Cardiac fibroblast (primary cell): ENCODE data around the gene LRWD1.

Source experiments
- DNase-seq, 2 donors: peaks; one replicate each; pipeline versions ENCODE4 v3.0.0 to v3.0.0-alpha.2; 2010; ENCODE audit warnings: low read depth in 2 of 2
- H3K4me3 ChIP-seq, 2 donors: replicated peaks in 1 of 2; 1 replicate in 1 of 2; 2 replicates in 1 of 2; pipeline ENCODE4 v1.5.1; 2011; ENCODE audit warnings: low read depth in 2 of 2, low read length in 2 of 2, mild to moderate bottlenecking in 2 of 2, moderate library complexity in 1 of 2
- CTCF ChIP-seq: IDR thresholded peaks from one replicate; pipeline ENCODE4 v1.5.1; 2011; ENCODE audit warnings: low read depth, mild to moderate bottlenecking, low read length, inconsistent platforms

The LRWD1 gene

GRCh38 chr7:102431617-102432298 is 33.0 kb upstream of the LRWD1 start:
- H3K4me3 ChIP-seq: no peak overlapping the region
- no peak for DNase-seq

DNA sequence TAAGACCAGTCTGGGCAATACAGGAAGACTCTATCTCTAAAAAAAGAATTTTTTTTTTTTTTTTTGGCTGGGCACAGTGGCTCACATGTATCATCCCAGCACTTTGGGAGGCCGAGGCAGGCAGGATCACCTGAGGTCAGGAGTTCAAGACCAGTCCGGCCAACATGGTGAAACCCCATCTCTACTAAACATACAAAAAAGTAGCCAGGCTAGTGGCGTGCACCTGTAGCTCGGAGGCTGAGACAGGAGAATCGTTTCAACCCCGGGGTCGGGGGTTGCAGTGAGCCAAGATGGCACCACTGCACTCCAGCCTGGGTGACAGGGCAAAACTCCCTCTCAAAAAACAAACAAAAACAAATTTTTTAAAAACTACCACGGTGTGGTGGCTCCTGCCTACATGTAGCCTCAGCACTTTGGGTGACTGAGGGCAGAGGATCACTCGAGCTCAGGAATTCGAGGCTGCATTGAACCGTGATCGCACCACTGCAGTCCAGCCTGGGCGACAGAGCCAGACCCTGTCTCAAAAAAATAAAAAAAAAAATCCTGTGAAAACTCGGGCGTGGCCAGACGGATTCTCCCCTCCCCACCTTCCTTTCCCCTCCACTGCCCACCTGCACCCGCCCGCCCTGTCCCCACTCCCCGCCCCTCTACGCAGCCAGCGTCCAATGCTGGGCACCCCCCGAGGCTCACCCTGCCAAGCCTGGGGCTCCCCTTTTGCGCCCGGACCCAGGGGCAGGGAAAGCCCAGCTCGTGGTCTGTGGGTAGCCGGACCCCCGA is 32.2 kb upstream of the LRWD1 start:
- DNase-seq: no peak
- TF ChIP-seq CTCF: no peak
- peak overlapping the region; percentile 73 to 75 for H3K4me3 ChIP-seq

More at GRCh38 chr7:102431617-102432298, 33.0 kb upstream of the LRWD1 start:
- TF ChIP-seq CTCF: no peak

DNA sequence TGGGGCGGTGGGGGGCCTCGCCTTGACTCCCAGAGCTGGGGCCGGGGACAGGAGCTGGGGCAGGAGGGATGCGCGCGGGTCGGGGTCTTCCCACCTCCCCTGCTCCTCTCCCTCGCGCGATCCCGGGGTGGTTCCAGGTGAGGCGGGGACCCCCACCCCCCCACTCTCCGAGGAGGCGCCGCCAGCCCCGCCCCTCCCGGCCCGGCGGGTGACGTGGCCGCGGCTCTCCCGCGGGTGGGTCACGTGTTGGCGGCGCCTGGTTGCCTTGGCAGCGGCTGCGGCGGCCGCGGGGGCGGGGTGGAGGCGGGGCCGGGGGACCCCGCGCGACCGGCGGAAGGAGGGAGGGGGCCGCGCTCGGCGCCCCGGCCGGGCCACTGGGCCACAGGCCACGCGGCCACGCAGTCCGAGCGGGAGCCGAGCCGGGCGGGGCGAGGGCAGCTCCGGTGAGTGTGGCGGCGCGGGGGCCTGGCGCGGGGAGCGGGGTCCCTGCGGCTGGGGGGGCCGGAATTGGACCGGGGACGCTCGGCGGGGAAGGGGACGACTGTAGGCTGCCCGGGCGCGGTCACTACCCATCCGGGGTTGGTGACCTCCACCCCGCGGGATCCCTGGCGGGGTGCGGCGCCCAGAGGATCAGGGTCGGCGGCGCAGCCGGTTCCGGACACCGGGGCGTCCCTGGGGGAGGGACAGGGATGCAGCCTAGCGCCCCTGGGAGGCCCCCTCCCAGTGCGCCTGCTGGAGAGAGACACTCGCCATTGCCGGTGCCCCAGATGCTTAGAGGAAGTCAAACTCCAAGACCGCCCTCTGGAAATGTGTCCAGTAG is 31.4 kb upstream of the LRWD1 start, which contains the start of gene ORAI2:
Gene ORAI2 (plus strand): TSS at position 357 of the 820 bp plus-strand sequence. CDS start 5,382 bp downstream, outside the sequence.
- DNase-seq: peak; percentile 57 to 75
- TF ChIP-seq CTCF: no peak
- peak within 1 kb of the TSS; percentile 73 to 75 for H3K4me3 ChIP-seq

GRCh38 chr7:102434039-102434486 is 30.7 kb upstream of the LRWD1 start:
- no peak for TF ChIP-seq CTCF
- H3K4me3 ChIP-seq: peak overlapping the region; percentile 70 to 73
- DNase-seq: peak; percentile 44

DNA sequence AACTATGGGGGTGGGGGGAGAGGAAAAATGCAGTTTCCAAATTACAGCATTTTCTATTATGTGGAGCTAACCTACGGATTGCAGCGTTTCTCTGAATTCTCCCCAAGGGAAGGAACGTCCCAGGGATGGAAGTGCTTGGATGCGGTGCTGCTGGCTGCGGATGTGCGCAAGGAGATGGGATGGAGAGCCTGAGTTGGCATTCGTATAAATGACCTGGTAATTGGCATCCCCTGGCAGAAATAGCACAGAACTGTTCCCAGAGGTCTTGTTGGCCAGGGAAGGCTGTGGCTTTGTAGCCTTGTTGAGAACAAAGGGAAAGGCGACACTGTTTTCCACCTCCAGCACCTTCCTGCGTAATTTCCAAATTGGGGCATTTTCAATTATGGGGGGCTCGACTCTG is 28.7 kb upstream of the LRWD1 start:
- no peak for DNase-seq
- no peak for TF ChIP-seq CTCF
- H3K4me3 ChIP-seq: no peak overlapping the region

- peak; percentile 5 for TF ChIP-seq CTCF
- DNase-seq: peak; percentile 75 to 84
- no peak overlapping the region for H3K4me3 ChIP-seq
These were observed 24.6 kb upstream of the LRWD1 start for GRCh38 chr7:102439963-102440795.
